A673 (cell line): ENCODE results near the gene GSC.

Experiments
- CTCF ChIP-seq: fragments of 300-800, 200-600 bp; sonication (generic); conservative IDR thresholded peaks from 2 replicates; pipeline ENCODE4 v1.5.1; 2017; ENCODE audit warnings: low read depth, mild to moderate bottlenecking, antibody characterized with exemption, low read length, moderate library complexity, mixed read lengths
- EZH2 ChIP-seq: fragments of 200-600 bp; sonication (generic); IDR thresholded peaks from 2 replicates; pipeline ENCODE4 v1.6.1; 2017; ENCODE audit warnings: borderline replicate concordance, low read depth, mild to moderate bottlenecking, mixed read lengths, antibody characterized with exemption, low read length; ENCODE audit not compliant: poor library complexity, severe bottlenecking

- TF ChIP-seq CTCF (no peak), EZH2 (no peak)
Measured at GRCh38 chr14:94738097-94738496, 31.8 kb downstream of the GSC start.
